GM12875 (cell line): ENCODE results near the gene CD244.

Source experiments
- H3K4me3 ChIP-seq: one replicate; pipeline ENCODE4 v1.5.1; 2011; ENCODE audit warnings: low read depth, low read length, control low read depth
- CTCF ChIP-seq: IDR thresholded peaks from 2 replicates; pipeline ENCODE4 v1.5.1; 2011; ENCODE audit warnings: low read depth, mild to moderate bottlenecking, control low read depth, inconsistent platforms, low read length, moderate library complexity, borderline replicate concordance; ENCODE audit not compliant: insufficient read depth

Gene CD244

GRCh38 chr1:160844447-160845232 is 18.0 kb downstream of the CD244 start:
- no peak for TF ChIP-seq CTCF
- H3K4me3 ChIP-seq, result no peak overlapping the region

- no peak overlapping the region for H3K4me3 ChIP-seq
- TF ChIP-seq CTCF, result no peak
Measured at GRCh38 chr1:160841079-160841478, 21.6 kb downstream of the CD244 start.

- no peak for TF ChIP-seq CTCF
- H3K4me3 ChIP-seq, result no peak overlapping the region
Measured at GRCh38 chr1:160839746-160840145, 22.9 kb downstream of the CD244 start.

GRCh38 chr1:160838888-160839287 is 23.8 kb downstream of the CD244 start:
- no peak for TF ChIP-seq CTCF
- H3K4me3 ChIP-seq, result no peak overlapping the region

GRCh38 chr1:160837558-160838205 is 25.0 kb downstream of the CD244 start:
- peak; percentile 60 for TF ChIP-seq CTCF
- no peak overlapping the region for H3K4me3 ChIP-seq

- no peak for TF ChIP-seq CTCF
- H3K4me3 ChIP-seq, result no peak overlapping the region
Measured at GRCh38 chr1:160836981-160837557, 25.6 kb downstream of the CD244 start.

- no peak overlapping the region for H3K4me3 ChIP-seq
- TF ChIP-seq CTCF, result no peak
Measured at GRCh38 chr1:160836561-160836960, 26.1 kb downstream of the CD244 start.
